HG03045 (cell line): ENCODE data around the gene ACOXL.

Source experiments
- ATAC-seq: cut with Tn5 transposase; IDR thresholded peaks from one replicate; pipeline ENCODE4 v1.9.1; 2021; ENCODE audit warnings: mild to moderate bottlenecking, moderate library complexity; ENCODE audit not compliant: unreplicated experiment

ACOXL gene

GRCh38 chr2:111099402-111099801, 367.0 kb downstream of the ACOXL start:
- ATAC-seq = no peak

- ATAC-seq = peak; percentile 14
Observed at GRCh38 chr2:111100087-111100764, 367.9 kb downstream of the ACOXL start.

- peak; percentile 67 for ATAC-seq
Observed at GRCh38 chr2:111100765-111101162, 368.4 kb downstream of the ACOXL start.

GRCh38 chr2:111101592-111101991, 369.2 kb downstream of the ACOXL start:
- no peak for ATAC-seq

GRCh38 chr2:111102216-111102615, 369.8 kb downstream of the ACOXL start:
- ATAC-seq = no peak

GRCh38 chr2:111105926-111106325, 373.6 kb downstream of the ACOXL start:
- ATAC-seq = no peak

GRCh38 chr2:111106706-111107105, 374.3 kb downstream of the ACOXL start:
- ATAC-seq = no peak

GRCh38 chr2:111108745-111109271, 376.4 kb downstream of the ACOXL start:
- ATAC-seq = no peak

GRCh38 chr2:111111101-111111755, 378.9 kb downstream of the ACOXL start:
- no peak for ATAC-seq

GRCh38 chr2:111113838-111114237, 381.5 kb downstream of the ACOXL start:
- ATAC-seq = no peak

GRCh38 chr2:111116011-111116746, 383.8 kb downstream of the ACOXL start:
- no peak for ATAC-seq

- no peak for ATAC-seq
Observed at GRCh38 chr2:111116843-111117597, 384.6 kb downstream of the ACOXL start.

GRCh38 chr2:111117598-111118480, 385.5 kb downstream of the ACOXL start:
- ATAC-seq = no peak

GRCh38 chr2:111118481-111118980, 386.2 kb downstream of the ACOXL start:
- no peak for ATAC-seq

- no peak for ATAC-seq
Observed at GRCh38 chr2:111118981-111119821, 386.8 kb downstream of the ACOXL start.

- no peak for ATAC-seq
Observed at GRCh38 chr2:111119822-111120252, 387.5 kb downstream of the ACOXL start.

GRCh38 chr2:111120253-111121027, 388.1 kb downstream of the ACOXL start, which contains the start of gene BCL2L11:
TSS of gene BCL2L11 (plus strand) at chr2:111120914. CDS start at chr2:111123746, 2,832 bp downstream.
- ATAC-seq = peak; percentile 46
